ENCODE measurements around the gene ADSL.

- TF ChIP-seq POLR2A (IDR thresholded peaks at IDR 0.05) (no peak), CTCF (IDR thresholded peaks at IDR 0.05) (no peak)
These were observed 88.4 kb downstream of the ADSL start for GRCh38 chr22:40434745-40435144.
